Thoracic aorta (tissue), 2 donors: ENCODE measurements around the gene DUSP8. TPM values are rescaled to one million over a fixed set of nuclear protein-coding genes. Genes with fewer than 3 reads are reported as not detected.

ENCODE experiments used
- ATAC-seq: fragments of 150-250 bp; one replicate; pipeline ENCODE4 v1.8.0; 2017; ENCODE audit warnings: low read depth; ENCODE audit not compliant: insufficient number of reproducible peaks, low FRiP score
- DNase-seq: peaks from one replicate; pipeline ENCODE4 v3.0.0-alpha.2; 2020; ENCODE audit warnings: low spot score
- H3K27ac ChIP-seq, 2 donors: fragments of 200-600 bp; sonication (generic); 1 replicate in 1 of 2; 2 replicates in 1 of 2; pipeline ENCODE4 v1.5.1; 2016; ENCODE audit warnings: mild to moderate bottlenecking in 2 of 2, moderate library complexity in 2 of 2
- H3K27me3 ChIP-seq: fragments of 200-600 bp; sonication (generic); replicated peaks from 2 replicates; pipeline ENCODE4 v1.6.0; 2016; ENCODE audit warnings: mild to moderate bottlenecking; ENCODE audit not compliant: insufficient read depth
- H3K36me3 ChIP-seq: fragments of 200-600 bp; sonication (generic); one replicate; pipeline ENCODE4 v1.5.1; 2016
- H3K4me1 ChIP-seq, 2 donors: fragments of 200-600 bp; sonication (generic); 1 replicate in 1 of 2; 2 replicates in 1 of 2; pipeline versions ENCODE4 v1.5.1 to v1.6.0; 2016; ENCODE audit warnings: low read depth in 2 of 2, mild to moderate bottlenecking in 1 of 2; ENCODE audit not compliant: control insufficient read depth in 1 of 2
- H3K4me3 ChIP-seq: fragments of 200-600 bp; sonication (generic); 2 replicates; pipeline ENCODE4 v1.5.1; 2016; ENCODE audit warnings: mild to moderate bottlenecking
- H3K9me3 ChIP-seq: fragments of 200-600 bp; sonication (generic); 2 replicates; pipeline ENCODE4 v1.5.1; 2016
- CTCF ChIP-seq: fragments of 200-600 bp; sonication (generic); IDR thresholded peaks from one replicate; pipeline ENCODE4 v1.5.1; 2019; ENCODE audit warnings: antibody characterized with exemption
- total RNA-seq, 2 donors: library from RNA; depleted of rRNA; stranded (reverse); fragments of >200 nt; gene quantifications; one replicate each; pipeline versions ENCODE4 v1.1.0 to v1.2.3, GENCODE V29; 2016

Gene DUSP8
- total RNA-seq, 2 donors from 2014 or later, result 3.7 to 7.6 TPM

- H3K4me3 ChIP-seq, result no peak overlapping the region
- ATAC-seq (no peak), DNase-seq (no peak)
- TF ChIP-seq CTCF, result no peak
- no peaks in the 10 kb centered on the region for H3K9me3 ChIP-seq
- H3K27me3 ChIP-seq, result no peaks in the 10 kb centered on the region
- H3K27ac ChIP-seq, result no peak overlapping the region
- peaks cover 18 to 24% of the 10 kb centered on the region in 2 donors for H3K4me1 ChIP-seq
- no peaks in the 10 kb centered on the region for H3K36me3 ChIP-seq
Measured at GRCh38 chr11:1543606-1544263, 28.3 kb downstream of the DUSP8 start.

GRCh38 chr11:1542267-1542666 lies 29.8 kb downstream of the DUSP8 start:
- Histone ChIP-seq H3K4me1 (peaks cover 6 to 10% of the 10 kb centered on the region in 2 donors), H3K9me3 (no peaks in the 10 kb centered on the region), H3K27ac (no peak overlapping the region), H3K36me3 (no peaks in the 10 kb centered on the region), H3K27me3 (no peaks in the 10 kb centered on the region), H3K4me3 (no peak overlapping the region)
- ATAC-seq (no peak), DNase-seq (no peak)
- no peak for TF ChIP-seq CTCF

GRCh38 chr11:1541474-1542204 lies 30.4 kb downstream of the DUSP8 start:
- Histone ChIP-seq H3K9me3 (no peaks in the 10 kb centered on the region), H3K4me3 (no peak overlapping the region), H3K27me3 (no peaks in the 10 kb centered on the region), H3K27ac (no peak overlapping the region), H3K36me3 (no peaks in the 10 kb centered on the region), H3K4me1 (peaks cover 2 to 3% of the 10 kb centered on the region in 2 donors)
- DNase-seq (no peak), ATAC-seq (no peak)
- TF ChIP-seq CTCF, result no peak

- Histone ChIP-seq H3K4me1 (peaks cover 3 to 9% of the 10 kb centered on the region in 2 donors), H3K4me3 (no peak overlapping the region), H3K36me3 (no peaks in the 10 kb centered on the region), H3K9me3 (no peaks in the 10 kb centered on the region), H3K27me3 (no peaks in the 10 kb centered on the region), H3K27ac (no peak overlapping the region)
- TF ChIP-seq CTCF, result no peak
- no peak for DNase-seq
- no peak for ATAC-seq
Measured at GRCh38 chr11:1540074-1540473, 32.0 kb downstream of the DUSP8 start.

GRCh38 chr11:1538153-1538552 lies 33.9 kb downstream of the DUSP8 start:
- no peaks in the 10 kb centered on the region for H3K36me3 ChIP-seq
- ATAC-seq (no peak), DNase-seq (no peak)
- H3K4me3 ChIP-seq, result no peak overlapping the region
- H3K27me3 ChIP-seq, result no peaks in the 10 kb centered on the region
- H3K27ac ChIP-seq, result no peak overlapping the region
- H3K4me1 ChIP-seq, result peaks cover 10 to 26% of the 10 kb centered on the region in 2 donors
- no peak for TF ChIP-seq CTCF
- H3K9me3 ChIP-seq, result no peaks in the 10 kb centered on the region
